ENCODE measurements around the gene ARHGAP19.
A peak's percentile ranks its signal among the peaks of the same experiment; 100 is the strongest.

ARHGAP19 gene

DNA sequence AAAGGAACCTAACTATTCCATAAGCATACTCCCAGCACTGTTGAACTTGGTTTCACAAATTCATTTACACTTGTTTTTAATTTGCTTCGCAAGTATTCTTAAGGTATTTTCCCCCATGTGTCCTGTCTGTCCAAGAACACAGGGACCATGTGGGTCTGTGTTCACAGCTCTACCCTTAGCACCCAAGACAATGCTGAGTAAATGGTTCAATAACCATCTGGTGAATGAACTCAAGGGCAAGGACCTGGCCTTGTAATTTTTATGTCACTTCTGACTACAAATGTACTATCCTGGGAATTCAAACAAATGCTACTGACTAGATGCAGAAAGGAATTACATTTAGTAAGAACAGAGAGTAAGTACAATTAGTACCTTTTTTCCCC lies 63.7 kb downstream of the ARHGAP19 start:
- DNase-seq (ENCODE audit: low read depth in 2 of 2), result no peak

DNA sequence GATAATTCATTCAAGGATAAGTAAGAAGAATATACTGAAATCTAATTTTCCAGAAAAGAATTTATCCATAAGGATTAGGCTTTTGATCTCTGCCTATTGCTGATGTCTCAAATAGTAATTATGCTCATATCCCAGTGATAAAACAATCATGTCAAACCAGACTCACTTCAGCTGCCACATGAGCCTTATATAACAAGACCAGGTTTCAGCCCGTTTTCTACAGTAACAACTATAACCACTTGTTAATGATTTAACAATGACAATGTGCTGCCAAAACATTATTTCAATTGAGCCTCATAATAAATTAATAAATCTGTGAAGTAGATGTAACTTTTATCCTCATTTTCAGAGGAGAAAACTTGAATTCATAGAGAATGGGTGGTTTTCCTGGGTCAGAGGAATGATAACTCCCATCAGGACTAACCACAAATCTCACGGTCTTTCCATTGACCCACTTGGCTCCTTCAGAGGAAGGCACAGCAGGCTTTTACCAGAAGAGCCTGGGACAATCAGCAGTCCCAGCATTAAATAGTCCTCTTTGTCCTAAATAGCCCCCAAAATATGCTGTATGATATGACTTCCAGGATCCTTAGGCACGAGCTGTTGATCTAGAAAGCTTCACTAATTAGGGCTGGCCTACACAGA lies 64.2 kb downstream of the ARHGAP19 start:
- no peak for DNase-seq (ENCODE audit: low read depth in 2 of 2)

DNA sequence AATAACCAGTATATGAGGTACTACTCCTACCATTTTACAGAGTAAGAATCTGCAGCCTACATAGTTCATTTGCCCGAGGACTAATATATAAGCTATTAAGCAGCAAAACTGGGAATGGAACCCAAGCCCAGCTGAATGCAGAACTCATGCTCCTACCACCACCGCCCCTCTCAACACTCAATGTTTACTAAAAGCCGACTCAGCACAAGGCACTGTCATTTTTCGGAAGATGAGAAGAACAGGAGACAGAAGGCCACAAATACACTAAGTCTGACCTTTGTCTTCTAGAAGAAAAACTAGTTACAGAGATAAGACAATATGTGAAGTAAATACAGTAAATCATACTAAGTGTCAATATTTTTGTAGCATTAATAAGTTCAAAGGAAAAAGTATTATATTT lies 66.0 kb downstream of the ARHGAP19 start:
- DNase-seq (ENCODE audit: low read depth in 2 of 2), result no peak

DNA sequence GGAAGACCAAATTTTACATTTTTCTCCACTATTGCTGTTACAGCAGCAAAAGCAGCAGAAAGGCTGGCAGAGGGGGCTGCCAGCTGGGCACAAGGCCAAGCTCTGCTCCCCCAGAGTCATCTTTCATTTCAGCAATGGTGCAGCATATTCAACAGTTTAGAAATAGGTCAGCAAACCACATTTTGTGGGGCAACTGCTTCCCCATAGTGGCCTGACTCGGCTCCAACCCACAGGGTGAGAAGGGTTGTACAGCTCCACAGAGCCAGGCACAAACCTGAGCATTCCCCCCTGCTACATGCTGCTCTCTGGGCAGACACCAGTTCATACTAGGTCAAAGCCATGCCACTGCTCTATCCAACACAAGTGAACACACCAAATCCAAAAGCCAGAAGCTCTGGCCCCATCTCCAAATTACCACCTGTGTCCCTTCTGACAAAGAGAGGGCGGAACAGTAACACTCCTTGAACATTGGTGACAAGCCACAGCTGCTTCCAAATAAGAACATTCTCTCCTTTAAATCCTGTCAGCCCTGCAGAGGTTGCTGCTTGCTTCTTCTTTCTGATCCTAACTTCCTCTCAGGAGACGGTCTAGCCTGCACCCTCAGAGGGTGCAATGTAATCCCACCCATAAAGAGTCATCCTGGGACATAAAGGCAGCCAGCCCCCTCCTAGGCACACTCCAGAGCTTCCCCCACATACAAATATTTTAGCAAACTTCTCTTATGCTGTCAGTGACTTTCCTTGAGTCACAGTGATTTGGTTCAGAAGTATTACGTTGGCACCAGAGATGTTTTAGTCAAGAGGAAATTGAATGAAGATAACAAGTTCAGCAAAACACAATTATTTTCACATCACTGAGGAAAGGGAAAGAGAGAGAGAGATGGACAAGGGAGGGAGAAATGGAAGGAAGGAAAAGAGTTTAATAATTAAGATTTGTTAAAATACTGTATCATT lies 67.7 kb downstream of the ARHGAP19 start:
- no peak for DNase-seq (ENCODE audit: low read depth in 2 of 2)

DNA sequence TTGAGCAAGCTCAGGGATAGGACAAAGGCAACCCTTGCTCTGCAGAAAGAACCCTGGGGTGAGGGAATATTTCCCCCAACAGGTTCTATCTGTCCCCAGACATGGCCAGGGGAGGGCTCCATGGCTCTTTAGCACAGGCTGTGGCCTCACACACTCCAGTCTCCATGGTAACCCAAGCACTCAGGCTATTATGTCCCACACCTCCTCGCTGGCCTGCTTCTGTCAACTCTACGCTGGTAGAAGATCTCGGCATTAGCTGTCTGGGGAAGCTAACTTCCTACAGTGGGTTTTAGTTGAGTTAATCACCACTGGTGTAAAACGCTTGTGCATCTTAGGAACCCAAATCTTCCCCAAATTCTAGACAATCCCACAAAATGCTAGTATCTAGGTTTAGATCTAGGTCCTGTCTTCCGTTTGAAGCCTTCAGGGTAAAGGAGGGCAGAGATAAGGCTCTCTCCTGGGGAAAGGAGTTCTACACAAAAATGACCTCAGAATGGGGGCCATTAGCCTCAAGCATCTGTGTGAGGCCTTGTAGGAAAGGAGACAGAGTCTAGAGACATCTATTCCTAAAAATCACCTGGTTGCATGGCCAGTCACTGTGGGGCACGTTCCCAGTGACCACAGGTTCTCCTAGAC lies 70.0 kb downstream of the ARHGAP19 start:
- no peak for DNase-seq (ENCODE audit: low read depth in 2 of 2)

DNA sequence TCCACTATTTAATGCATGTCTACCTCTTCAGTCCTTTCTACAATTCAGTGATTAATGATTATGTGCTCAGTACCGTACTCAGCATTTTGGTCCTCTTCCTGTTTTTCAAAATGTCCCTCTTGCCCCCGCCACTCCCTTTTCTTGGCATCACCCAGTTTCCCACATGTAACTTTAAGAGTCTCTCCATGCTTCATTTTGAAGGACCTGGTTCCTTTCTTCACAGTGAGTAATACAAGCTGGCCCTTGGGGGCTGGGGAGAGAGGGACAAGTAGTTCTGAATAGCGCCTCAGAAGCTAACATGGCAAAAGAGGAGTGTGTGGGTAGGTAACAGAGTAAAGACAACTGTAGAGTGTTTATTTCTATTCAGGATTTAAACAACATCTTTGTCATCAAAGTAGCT lies 72.1 kb downstream of the ARHGAP19 start:
- no peak for DNase-seq (ENCODE audit: low read depth in 2 of 2)

DNA sequence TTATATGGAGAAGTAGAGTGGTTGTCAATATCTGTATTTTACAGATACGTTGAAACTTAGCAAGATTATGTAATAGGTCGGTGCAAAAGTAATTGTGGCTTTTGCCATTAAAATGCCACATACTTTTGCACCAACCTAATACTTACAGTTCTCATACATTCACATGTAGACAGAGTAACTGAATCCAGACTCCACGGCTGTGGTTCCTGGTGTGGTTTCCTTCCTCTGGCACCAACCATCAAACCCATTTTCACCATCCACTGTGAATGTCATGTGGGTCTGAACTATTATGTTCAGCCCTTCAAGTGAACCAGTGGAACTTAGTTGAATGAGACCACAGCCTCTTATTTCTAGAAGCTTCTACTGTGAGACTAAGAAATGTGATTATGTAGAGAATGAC lies 75.1 kb downstream of the ARHGAP19 start:
- no peak for DNase-seq (ENCODE audit: low read depth in 2 of 2)

DNA sequence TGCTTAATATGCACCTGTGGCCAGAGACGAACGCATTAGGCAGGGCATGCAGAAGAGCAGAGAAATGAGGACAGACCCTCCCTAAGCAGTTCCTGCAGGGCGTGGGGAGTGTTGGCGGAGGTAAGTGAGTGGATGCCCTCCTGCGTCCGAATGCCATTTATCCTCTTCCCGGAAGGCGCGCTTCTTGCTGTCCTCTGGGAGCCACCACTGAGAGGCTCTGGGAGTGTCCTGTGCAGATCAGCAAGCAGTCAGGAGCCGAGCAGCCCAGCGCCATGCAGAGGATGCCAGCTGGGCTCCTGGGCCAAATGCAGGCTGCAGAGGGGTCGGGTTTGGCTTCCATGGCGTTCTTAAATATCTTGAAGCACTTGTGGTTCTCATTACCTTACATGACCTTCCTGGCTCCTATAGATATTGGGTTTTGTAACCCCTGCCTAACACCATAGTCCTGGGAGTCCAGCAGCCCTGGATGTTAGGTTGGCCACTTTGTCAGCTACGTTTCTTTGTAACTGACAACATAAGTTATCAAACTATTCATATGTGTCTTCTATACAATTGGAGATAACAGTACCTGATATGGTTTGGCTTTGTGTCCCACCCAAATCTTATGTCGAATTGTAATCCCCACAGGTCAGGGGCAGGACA lies 76.7 kb downstream of the ARHGAP19 start:
- no peak for DNase-seq (ENCODE audit: low read depth in 2 of 2)

DNA sequence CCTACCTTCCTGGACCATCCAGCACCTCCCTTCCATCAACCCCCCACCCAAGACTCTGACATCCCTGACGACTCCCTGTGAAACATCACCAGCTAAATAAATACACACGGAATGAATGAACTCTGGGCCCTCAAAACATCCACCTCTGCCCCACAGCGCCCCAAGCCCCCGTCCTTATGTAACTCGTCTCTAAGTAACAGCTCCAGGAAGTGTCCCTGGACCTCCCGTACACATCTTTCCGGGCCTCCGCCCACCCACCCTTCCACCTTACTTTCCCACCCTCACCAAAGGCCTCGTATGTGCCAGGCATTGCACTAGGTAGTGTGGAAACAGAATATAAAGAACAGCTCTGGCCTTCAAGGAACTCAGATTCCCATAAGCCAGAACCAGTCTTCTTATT lies 79.0 kb downstream of the ARHGAP19 start:
- no peak for DNase-seq (ENCODE audit: low read depth in 2 of 2)

DNA sequence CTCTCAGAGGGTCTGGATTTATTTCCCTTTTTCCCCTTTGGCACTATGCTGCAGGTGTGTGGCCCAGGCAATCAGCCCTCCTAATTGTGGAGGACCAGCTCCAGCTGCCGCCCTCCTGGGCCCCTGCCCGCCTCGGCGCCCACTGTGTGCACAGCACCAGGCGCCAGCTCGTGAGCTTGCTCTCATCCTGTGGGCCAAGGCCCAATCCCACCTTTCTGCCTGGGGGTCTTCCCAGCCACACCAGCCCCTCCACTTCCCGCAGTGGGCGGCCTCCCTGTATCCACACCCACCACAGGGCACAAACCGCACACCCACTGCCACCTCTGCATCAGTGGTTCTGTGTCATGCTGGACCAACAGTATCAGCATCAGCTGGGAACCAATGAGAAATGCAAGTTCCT lies 81.2 kb downstream of the ARHGAP19 start:
- no peak for DNase-seq (ENCODE audit: low read depth in 2 of 2)

DNA sequence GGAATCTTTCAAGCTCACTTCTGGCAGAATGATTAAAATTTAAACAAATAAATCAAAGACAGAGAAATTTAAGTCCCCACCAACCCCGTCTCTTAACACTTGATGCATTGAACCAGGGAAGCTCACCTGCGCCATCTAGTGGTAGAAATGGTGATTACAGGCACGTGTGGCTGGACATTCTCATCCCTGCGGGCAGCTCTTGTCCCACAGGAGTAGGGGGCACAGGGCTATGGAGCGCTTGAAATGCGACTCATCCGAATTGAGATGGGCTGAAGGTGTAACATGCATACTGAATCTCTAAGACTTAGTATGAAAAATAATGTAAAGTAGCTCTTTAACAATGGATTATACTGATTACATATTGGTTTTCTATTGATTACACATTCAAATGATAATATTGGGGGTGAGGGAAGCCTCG lies 81.9 kb downstream of the ARHGAP19 start:
- peak; percentile 23 to 61 for DNase-seq (ENCODE audit: low read depth in 2 of 2)

DNA sequence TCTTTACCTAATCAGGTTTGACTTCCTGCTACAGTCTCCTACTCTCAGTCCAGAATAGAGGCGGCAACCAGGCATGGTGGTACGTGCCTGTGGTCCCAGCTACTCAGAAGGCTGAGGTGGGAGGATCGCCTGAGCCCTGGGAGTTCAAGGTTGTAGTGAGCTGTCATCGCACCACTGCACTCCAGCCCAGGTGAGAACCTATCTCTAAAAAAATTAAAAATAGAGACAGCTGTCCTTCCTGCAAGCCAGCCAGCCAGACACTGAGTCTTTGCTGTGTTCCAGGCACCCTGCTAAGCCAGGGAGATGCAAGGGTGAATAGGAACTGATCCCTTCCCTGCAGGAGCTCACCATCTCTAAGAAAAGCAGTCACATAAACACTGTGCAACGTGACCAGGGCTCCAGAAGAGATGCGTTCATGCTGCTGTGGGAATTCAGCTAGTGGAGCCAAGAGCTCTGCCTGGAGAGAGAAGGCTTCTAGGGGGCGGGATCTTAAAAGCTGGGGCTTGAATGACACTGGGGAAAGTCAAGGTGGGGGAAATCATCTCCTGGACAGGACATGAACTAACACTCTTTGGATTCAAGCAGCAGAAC lies 84.6 kb downstream of the ARHGAP19 start:
- DNase-seq (ENCODE audit: low read depth in 2 of 2), result no peak

DNA sequence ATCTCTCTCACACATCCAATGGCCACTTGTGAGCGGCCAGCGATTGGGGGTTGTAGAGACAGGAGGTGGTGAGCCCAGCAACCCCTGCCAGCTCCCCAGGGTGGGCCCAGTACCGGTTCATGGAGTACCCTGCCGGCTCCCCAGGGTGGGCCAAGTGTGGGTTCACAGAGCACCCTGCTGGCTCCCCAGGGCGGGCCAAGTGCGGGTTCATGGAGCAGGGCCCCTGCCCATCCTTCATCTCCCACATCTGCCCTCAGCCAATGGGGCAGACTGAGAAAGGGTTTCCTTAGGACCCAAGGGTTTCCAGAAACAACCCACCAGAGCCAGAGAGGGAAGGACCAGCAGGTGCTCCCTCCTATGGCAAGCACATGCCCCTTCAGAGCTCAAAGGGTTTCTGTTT lies 85.3 kb downstream of the ARHGAP19 start:
- no peak for DNase-seq (ENCODE audit: low read depth in 2 of 2)

DNA sequence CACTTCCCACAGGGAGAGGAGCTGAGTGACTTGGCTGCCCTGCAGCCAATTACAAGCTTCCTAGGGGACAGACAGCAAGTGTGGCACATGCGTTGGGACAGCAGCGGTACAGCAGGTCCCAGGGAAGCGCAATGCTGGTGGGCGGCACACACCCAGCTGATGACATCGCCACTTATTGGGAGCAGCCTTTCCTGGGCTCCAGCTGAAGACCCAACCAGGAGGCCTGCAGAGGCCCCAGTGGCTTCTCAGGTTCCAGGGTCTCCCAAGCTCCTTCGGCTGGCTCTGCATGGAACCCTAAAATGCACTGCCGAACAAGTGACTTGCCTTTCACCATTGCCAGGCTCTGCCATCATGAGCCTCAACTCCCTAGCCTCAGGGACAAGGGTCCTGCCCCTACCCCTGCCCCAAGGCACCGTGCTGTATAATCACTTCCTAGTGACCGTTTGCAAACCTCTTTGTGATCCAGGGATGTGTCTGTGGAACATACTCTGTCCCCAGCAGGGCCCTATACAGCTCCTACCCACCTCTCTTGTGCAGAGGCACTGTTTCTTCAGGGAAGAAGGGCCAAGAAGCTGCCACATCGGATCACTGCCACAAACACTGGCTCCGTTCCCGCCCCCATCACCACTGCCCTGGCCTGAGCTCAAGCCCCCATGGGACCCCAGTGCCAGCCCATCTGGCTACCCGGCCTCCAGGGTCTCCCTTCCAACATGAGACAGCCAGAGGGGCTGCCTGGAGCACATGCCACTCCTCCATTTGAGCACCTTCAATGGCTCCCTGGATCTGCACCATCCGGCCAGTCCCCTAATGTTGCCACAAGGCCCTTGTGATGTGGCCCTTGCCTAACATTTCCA lies 87.4 kb downstream of the ARHGAP19 start:
- DNase-seq (ENCODE audit: low read depth in 2 of 2), result no peak

DNA sequence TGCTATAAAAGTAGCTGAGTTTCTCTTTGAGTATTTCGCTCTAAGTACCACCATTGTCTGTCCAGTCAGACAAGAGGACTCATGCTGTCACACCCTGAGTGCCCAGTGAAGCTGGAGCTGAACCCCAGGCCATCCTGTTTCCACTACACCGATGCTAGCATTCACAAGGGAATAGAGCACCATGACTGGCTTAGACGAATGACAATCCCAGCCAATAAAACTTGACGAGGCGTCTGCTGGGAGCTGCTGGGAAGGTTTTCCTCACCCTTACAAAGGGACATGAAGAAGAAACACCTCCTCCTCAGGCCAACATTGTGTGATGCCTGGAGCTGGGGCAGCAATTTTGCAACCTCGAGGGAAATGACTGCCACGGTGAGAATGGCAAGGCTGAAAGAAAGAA lies 89.2 kb downstream of the ARHGAP19 start:
- DNase-seq (ENCODE audit: low read depth in 2 of 2), result no peak

DNA sequence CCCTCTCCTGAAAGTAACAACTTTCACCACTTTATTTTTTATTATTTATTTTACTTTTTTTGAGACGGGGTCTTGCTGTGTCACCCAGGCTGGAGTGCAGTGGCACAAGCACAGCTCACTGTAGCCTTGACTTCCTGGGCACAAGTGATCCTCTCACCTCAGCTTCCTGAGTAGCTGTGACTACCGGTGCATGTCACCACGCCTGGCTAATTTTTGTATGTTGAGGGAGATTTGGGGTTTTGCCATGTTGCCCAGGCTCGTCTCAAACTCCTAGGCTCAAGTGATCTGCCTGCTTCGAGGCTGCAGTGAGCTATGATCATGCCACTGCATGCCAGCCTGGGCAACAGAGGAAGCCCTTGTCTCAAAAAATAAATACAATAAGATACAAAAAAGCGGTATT lies 91.8 kb downstream of the ARHGAP19 start:
- no peak for DNase-seq (ENCODE audit: low read depth in 2 of 2)

DNA sequence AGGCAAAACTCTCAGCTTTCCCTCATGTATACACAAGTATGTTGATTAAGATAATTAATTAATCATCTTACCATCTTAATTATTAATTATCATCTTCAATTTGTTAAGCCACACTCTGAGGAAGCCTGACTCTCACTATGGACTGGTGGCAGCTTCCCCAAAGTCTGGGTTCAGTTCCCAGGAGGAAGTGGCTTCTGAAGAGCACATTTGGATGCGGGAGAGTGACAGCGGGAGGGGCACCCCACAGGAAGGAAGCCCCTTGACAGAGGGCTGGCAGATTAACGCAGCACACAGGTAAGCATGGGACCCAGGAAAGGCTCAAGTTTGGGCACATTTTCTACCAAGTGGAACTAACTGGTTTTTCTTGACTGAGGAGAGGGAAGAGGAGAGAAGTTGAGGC lies 93.3 kb downstream of the ARHGAP19 start:
- DNase-seq (ENCODE audit: low read depth in 2 of 2), result no peak

DNA sequence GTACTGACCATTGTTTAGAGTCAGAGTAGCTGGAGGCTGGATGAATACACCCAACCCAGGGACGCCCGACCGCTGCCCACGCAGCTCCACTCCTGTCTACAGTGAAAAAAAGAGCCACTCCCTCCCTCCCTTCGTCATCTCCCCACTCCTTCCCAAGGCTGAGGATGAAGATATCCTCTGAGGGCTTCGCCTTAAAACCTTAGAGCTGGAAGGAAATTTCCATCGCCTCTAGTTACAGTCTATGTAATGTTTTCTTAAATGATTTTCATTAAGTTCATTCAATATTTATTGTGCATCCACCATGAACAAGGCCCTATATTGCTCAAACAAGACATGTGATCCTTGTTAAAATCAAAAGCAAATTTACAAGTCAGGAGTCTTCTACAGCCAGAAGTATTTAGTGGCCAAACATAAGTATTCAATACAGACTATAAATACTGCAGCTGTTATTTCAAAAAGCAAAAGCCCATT lies 95.4 kb downstream of the ARHGAP19 start:
- DNase-seq (ENCODE audit: low read depth in 2 of 2), result no peak

DNA sequence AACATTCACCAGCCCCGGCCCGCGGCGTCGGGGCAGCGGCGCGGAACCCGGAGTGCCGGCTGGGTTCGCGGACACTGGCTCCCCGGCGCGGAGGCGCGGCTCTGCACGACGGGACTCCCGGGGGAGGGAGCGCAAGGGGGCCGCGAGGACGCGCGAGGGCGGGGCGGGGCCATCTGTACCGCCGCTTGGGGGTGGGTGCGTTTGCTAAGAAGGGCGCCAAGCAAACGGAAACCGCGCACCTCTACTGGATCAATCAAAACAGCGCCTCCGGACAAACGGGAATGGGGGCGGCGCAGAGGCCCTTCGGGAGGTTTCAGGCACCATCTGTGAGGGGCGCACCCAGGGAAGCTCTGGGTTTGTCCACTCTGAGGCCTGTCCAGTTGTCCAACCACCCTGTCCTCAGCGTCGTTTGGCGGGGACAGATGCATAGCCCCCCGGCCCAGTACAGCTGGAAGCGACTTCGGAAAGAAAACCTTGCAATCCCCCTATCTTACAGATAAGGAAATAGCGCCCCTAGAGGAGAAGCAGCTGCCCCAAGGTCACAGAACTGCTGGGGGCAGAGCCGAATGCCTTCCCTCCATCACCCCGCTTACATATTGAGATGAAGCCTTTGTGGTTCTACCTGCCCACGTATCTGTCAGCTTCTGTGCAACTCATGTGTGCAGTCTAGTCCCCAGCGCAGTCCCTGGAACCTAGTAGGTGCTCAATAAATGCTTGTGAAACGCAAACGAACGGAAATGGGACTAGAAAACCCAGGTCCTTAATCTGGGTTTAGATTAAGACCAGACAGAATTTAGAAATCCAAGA lies 96.0 kb downstream of the ARHGAP19 start:
- peak in 1 of 2 donors; percentile 28 for DNase-seq (ENCODE audit: low read depth in 2 of 2)

DNA sequence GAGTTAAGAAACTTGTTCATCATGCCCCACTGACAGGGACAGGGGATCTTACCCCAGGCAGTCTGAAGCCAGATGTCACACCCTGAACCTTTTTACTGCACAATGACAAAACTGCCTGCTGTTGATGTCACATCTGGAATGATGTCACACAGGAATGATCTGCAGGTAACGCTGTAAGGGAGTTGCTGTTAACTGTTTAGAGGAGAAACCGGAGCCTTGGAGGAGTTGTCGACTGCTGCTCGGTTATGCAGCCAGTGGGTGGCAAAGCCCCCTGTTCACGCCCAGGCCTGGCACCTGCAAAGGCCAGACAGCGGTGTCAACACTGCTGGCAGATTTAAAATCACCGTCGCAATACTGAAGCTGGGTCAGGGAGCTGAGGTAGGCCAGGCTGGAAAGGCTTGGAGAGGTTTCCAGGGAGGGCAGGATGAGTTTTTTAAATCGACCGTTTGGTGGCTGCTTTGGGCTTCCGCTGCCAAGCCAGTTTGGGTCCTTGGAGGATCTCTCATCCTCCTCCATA lies 96.7 kb downstream of the ARHGAP19 start:
- no peak for DNase-seq (ENCODE audit: low read depth in 2 of 2)

All from stimulated activated CD4-positive, alpha-beta T cell treated with anti-CD3 and anti-CD28 coated beads, Interleukin-1b, Interleukin-23, amount 100 ng/mL, for 1 hour (primary cell).